Muscle layer of colon (tissue), 2 donors: ENCODE measurements around the gene ARHGAP21.
"Not testable (repeated sequence)": the region's sequence is repeated elsewhere in the genome, so short reads cannot be mapped to it uniquely, and the experiment has no call there.

Source experiments
- H3K27ac ChIP-seq: one replicate; pipeline ENCODE4 v1.7.0; 2013; ENCODE audit warnings: low read depth, mild to moderate bottlenecking, low read length, moderate library complexity
- H3K27me3 ChIP-seq, 2 donors: one replicate each; pipeline ENCODE4 v1.7.0; 2013; ENCODE audit warnings: low read length in 2 of 2, mild to moderate bottlenecking in 2 of 2; ENCODE audit not compliant: insufficient read depth in 2 of 2, control insufficient read depth in 1 of 2
- H3K36me3 ChIP-seq: one replicate; pipeline ENCODE4 v1.7.0; 2013; ENCODE audit warnings: mild to moderate bottlenecking, low read length; ENCODE audit not compliant: insufficient read depth
- H3K4me1 ChIP-seq: one replicate; pipeline ENCODE4 v1.7.0; 2013; ENCODE audit warnings: mild to moderate bottlenecking, low read length; ENCODE audit not compliant: insufficient read depth
- H3K4me3 ChIP-seq, 2 donors: one replicate each; pipeline ENCODE4 v1.7.0; 2013; ENCODE audit warnings: low read length in 2 of 2, low read depth in 1 of 2, mild to moderate bottlenecking in 1 of 2, moderate library complexity in 1 of 2
- H3K9ac ChIP-seq: one replicate; pipeline ENCODE4 v1.7.0; 2013; ENCODE audit warnings: low read length
- H3K9me3 ChIP-seq: one replicate; pipeline ENCODE4 v1.7.0; 2013; ENCODE audit warnings: mild to moderate bottlenecking, low read length
- donor health status: abdominal sarcoma.
- donor health status: Adenocarcinoma of cecum.

ARHGAP21 gene

DNA sequence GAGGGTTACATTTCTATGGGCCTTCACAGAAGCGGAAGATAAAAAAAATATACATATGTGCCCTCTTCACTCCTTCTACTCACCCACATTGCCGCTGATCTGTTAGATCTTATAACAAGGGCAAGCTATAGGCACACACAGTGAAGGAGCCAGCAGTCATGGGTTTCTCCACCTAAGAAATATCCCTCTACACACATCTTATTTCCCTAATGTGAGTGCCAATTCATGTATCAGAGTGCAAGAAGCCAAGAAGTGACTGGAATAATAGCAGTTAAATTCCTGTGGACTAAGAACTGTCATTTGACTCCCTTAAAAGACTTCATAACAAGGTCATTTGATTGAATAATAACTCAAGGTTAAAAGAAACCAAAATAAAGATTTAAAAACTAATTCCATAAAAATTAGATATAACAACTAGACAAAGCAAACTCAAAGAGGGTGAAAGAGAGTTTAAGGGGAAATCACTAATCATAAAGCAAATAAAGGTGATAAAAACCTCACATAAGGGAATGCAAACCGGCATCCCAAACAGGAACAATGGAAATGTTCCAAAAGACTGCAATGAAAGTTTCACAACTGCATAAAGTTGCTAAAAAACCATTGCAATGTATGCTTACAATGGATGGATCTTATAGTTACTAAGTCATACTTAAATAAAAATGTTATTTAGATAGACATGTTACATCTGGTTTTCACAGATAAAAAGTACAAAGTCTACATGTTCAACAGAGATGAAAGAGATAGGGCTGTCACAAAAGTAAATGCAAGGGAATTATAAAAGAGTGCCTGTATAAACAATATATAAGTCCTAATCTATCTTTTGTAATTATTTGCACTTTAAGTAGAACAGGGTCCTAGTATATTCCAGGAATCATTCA is 42.8 kb downstream of the ARHGAP21 start:
- H3K27me3 ChIP-seq: no peaks in the 10 kb centered on the region
- no peak overlapping the region for H3K27ac ChIP-seq
- H3K9me3 ChIP-seq: no peaks in the 10 kb centered on the region
- no peaks in the 10 kb centered on the region for H3K36me3 ChIP-seq
- no peak overlapping the region for H3K9ac ChIP-seq
- H3K4me1 ChIP-seq: peaks cover 28% of the 10 kb centered on the region
- no peak overlapping the region for H3K4me3 ChIP-seq

DNA sequence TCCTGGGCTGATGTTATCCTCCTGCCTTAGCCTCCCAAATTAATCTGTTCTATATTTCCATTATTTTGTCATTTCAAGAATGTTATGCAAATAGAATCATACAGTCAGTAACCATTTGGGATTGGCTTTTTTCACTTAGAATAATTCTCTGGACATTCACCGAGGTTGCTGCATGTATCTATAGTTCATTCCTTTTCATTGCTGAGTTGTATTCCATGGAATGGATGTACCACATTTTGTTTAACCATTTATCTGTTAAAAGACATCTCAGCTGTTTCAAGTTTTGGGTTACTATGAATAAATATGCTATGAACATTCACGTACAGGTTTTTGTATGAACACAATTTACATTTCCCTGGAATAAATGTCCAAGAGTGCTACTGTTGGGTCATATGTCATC is 44.9 kb downstream of the ARHGAP21 start:
- Histone ChIP-seq H3K36me3 (no peaks in the 10 kb centered on the region), H3K27me3 (no peaks in the 10 kb centered on the region), H3K4me3 (no peak overlapping the region), H3K4me1 (peaks cover 28% of the 10 kb centered on the region), H3K9ac (no peak overlapping the region), H3K9me3 (no peaks in the 10 kb centered on the region), H3K27ac (no peak overlapping the region)

DNA sequence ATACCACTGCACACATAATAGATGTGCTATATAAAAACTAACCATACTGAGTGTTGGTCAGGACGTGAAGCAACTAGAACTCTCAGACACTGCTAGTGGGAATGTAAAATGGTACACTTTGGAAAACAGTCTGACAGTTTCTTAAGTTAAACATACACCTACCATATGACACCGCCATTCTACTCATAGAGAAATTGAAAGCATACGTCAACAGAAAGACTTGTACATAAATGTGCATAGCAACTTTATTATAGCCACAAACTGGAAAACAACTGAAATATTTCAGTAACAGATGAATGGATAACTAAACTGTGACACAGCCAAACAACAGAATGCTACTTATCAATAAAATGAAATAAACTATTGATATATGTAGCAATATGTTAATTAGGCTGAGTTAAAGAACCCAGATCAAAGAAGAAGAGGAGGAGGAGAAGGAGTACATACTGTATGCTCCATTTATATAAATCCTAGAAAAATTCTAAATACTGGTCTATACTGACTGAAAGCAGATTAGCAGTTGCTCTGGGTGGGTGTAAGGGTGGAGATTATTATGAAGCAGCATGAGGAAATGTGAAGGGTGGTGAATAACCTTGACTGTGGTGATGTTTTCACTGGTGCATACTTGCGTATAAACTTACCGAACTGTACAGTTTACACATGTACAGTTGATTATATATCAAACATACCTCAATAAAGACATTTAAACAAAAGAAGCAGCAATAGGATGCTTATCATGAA is 48.6 kb downstream of the ARHGAP21 start:
- H3K4me3 ChIP-seq: no peak overlapping the region
- H3K36me3 ChIP-seq: no peaks in the 10 kb centered on the region
- no peaks in the 10 kb centered on the region for H3K27me3 ChIP-seq
- peaks cover 8% of the 10 kb centered on the region for H3K4me1 ChIP-seq
- H3K27ac ChIP-seq: no peak overlapping the region
- H3K9me3 ChIP-seq: no peaks in the 10 kb centered on the region
- H3K9ac ChIP-seq: no peak overlapping the region

DNA sequence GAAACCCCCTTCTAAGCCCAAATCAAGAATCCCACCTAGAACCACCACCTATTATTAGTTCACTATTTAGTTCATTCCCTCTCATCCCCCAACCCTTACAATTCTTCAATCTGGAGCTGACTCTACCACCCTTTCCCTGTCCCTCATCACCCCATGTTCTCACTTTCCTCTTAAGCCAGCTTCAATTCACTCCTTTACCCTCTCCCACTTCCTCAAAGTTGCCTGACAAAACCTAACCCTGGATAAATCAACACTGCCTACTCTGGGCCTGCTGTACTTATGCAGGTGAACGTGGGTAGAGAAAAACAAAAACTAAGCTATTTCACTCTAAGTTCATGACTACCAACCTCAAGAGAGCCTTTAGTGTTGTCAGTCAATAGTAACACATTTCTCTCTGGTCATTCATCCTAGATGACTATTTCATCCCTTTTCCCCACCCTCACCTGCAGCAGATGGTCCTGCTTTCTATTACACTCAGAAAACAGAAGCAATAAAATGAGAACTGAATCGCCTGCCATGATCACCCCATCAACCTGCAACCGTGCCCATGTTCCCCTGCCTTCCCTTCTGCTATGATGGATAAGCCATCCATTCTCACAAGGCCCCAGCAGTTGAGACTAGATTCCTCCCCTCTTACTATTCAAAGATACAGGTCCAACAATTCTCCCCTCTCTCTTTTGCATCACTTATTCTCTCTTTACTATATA is 52.6 kb downstream of the ARHGAP21 start:
- Histone ChIP-seq H3K27ac (no peak overlapping the region), H3K9me3 (no peaks in the 10 kb centered on the region), H3K27me3 (no peaks in the 10 kb centered on the region), H3K4me1 (peaks cover 3% of the 10 kb centered on the region), H3K9ac (no peak overlapping the region), H3K36me3 (peaks cover 6% of the 10 kb centered on the region), H3K4me3 (no peak overlapping the region)

DNA sequence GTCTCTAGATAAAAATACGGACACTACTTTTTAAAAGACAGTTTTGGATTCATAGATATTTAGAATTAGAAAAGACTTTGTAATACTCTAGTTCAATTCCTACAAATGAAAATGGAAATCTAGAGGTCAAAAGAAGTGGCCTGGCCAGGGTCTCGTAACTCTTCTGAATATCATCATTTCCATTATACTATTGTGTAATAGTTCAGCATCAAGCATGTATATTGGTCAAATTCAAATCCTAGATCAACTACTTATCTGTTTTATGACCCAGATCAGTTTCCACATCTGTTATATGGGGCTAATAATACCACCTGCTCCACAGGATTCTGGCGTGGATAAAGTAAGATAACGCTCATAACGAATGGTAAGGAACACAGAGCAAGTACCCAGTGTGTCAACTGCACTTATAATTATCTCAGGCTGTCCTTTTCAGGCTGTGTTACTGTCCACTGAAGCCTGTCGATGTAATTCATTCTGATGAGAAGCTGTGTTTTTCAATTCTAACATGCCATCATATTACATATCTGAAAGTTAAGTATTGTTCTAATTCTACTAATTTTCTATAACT is 54.3 kb downstream of the ARHGAP21 start:
- H3K27me3 ChIP-seq: no peaks in the 10 kb centered on the region
- H3K9me3 ChIP-seq: no peaks in the 10 kb centered on the region
- H3K27ac ChIP-seq: no peak overlapping the region
- H3K36me3 ChIP-seq: peaks cover 10% of the 10 kb centered on the region
- H3K9ac ChIP-seq: no peak overlapping the region
- H3K4me1 ChIP-seq: no peaks in the 10 kb centered on the region
- H3K4me3 ChIP-seq: no peak overlapping the region

DNA sequence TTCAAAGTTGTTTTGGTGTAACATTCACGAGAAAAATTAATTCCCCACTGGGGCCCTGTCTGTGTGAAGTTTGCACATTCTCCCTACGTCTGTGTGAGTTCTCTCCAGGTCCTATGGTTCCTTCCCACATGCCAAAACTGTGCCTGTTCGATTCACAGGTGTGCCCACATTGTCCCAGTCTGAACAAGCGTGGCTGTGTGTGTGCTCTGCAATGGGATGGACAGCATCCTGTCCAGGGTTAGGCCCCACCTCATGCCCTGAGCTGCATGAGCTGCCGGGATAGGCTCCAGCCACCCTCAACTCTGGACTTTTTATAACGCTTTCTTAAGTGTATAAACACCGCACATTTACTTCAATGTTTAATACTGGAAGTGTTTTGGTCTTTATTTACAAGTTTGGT is 55.4 kb downstream of the ARHGAP21 start:
- Histone ChIP-seq H3K9ac (no peak overlapping the region), H3K4me1 (no peaks in the 10 kb centered on the region), H3K36me3 (peaks cover 10% of the 10 kb centered on the region), H3K27ac (no peak overlapping the region), H3K4me3 (no peak overlapping the region), H3K9me3 (no peaks in the 10 kb centered on the region), H3K27me3 (no peaks in the 10 kb centered on the region)

DNA sequence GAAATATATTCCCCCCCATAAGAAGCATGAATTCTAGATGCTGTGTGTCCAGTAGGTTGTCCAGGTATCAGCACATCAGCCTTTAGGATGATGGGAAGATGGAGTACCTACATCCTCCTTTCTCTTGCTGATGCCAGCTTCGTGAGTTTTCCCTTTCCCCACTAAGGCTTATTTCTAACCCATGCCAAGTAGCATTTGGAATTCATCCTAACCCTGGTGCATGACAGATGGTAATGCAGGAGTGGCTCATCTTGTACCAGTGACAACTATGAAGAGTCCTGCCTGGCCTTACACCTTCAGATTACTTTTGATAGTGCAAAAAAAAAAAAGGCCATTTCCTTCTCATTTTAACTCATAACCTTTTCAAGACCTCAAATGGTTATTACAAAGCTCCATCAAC is 58.7 kb downstream of the ARHGAP21 start:
- no peaks in the 10 kb centered on the region for H3K27me3 ChIP-seq
- H3K36me3 ChIP-seq: peaks cover 10% of the 10 kb centered on the region
- H3K4me1 ChIP-seq: no peaks in the 10 kb centered on the region
- H3K9me3 ChIP-seq: no peaks in the 10 kb centered on the region
- H3K4me3 ChIP-seq: no peak overlapping the region
- H3K27ac ChIP-seq: no peak overlapping the region
- H3K9ac ChIP-seq: no peak overlapping the region

DNA sequence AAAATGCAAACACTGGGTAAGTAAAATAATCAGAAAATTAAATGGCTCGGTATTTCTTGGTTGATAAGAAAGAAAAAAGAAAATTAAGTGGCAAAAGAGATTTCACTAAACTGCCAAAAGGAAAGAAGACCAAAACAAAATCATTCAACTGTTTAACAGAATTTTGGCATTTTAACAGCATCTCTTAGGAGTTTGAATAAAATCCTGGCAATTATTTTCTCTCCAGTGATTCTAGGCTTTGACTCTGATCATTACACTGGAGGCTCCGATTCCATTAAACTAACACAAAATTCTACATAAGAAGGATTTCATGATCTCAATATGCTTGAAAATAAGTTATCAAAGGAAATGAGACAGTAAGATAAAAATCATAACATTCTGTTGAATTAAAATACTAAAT is 62.3 kb downstream of the ARHGAP21 start:
- Histone ChIP-seq H3K27me3 (no peaks in the 10 kb centered on the region), H3K4me3 (no peak overlapping the region), H3K4me1 (no peaks in the 10 kb centered on the region), H3K36me3 (peaks cover 4% of the 10 kb centered on the region), H3K9me3 (no peaks in the 10 kb centered on the region), H3K27ac (no peak overlapping the region), H3K9ac (no peak overlapping the region)

DNA sequence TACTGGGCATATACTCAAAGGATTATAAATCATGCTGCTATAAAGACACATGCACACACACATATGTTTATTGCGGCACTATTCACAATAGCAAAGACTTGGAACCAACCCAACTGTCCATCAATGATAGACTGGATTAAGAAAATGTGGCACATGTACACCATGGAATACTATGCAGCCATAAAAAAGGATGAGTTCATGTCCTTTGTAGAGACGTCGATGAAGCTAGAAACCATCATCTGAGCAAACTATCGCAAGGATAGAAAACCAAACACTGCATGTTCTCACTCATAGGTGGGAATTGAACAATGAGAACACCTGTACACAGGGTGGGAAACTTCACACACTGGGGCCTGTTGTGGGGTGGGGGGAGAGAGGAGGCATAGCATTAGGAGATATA is 65.4 kb downstream of the ARHGAP21 start:
- H3K9ac ChIP-seq, H3K9me3 ChIP-seq, H3K4me1 ChIP-seq, H3K36me3 ChIP-seq, H3K4me3 ChIP-seq, H3K27ac ChIP-seq, H3K27me3 ChIP-seq: not testable (repeated sequence)

DNA sequence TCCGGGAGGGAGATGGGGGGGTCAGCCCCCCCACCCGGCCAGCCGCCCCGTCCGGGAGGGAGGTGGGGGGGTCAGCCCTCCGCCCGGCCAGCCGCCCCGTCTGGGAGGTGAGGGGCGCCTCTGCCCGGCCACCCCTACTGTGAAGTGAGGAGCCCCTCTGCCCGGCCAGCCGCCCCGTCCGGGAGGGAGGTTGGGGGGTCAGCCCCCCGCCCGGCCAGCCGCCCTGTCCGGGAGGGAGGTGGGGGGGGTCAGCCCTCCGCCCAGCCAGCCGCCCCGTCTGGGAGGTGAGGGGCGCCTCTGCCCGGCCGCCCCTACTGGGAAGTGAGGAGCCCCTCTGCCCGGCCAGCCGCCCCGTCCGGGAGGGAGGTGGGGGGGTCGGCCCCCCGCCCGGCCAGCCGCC is 67.4 kb downstream of the ARHGAP21 start:
- not testable (repeated sequence) for H3K4me1 ChIP-seq, H3K27ac ChIP-seq, H3K4me3 ChIP-seq, H3K27me3 ChIP-seq, H3K9ac ChIP-seq, H3K9me3 ChIP-seq, H3K36me3 ChIP-seq

DNA sequence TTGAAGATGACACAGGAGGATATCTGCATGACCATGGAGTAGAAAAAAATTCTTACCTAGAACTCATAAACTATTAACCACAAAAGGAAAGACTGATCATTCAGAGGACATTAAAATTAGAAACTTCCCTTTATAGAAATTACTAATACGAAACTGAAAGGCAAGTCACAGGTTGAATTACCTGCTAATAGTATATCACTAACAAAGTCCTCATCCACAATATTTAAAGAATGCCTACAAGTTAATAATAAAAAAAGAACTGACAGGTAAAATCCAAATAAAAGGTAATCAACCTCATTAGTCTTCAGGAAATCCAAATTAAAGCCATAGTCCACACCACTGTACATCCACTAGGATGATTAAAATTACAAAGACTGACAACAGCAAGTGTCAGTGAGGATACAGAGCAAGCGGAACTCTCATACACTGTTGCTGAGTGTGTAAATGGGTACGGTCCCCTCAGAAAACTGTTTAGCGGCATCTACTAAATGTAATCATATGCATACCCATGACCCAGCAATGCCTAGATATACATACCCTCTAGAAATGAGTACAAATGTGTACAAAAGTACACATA is 71.2 kb downstream of the ARHGAP21 start:
- Histone ChIP-seq H3K9me3 (no peaks in the 10 kb centered on the region), H3K4me1 (peaks cover 6% of the 10 kb centered on the region), H3K4me3 (no peak overlapping the region), H3K36me3 (no peaks in the 10 kb centered on the region), H3K27ac (no peak overlapping the region), H3K9ac (no peak overlapping the region), H3K27me3 (no peaks in the 10 kb centered on the region)
